ENCODE data around the gene HOXB7. TPM values are rescaled to one million over a fixed set of nuclear protein-coding genes. Genes with fewer than 3 reads are reported as not detected.

Gene HOXB7
- total RNA-seq, 2 experiments from 2014 or later = 9.2 to 16.3 TPM

GRCh38 chr17:48574505-48575065 lies 36.2 kb downstream of the HOXB7 start:
- no TSS peak for BruUV-seq (replicated peaks)
- Histone ChIP-seq H3K4me3 (ENCODE audit: low read depth, low read length, poor library complexity, severe bottlenecking) (no peak overlapping the region), H4K20me1 (ENCODE audit: insufficient read depth, low read length) (no peaks in the 10 kb centered on the region), H3K36me3 (ENCODE audit: insufficient read depth, low read length) (peaks cover 5% of the 10 kb centered on the region; the same call in 1 of the 2 replicates), H3K79me2 (ENCODE audit: insufficient read depth, low read depth, low read length) (peaks cover 6% of the 10 kb centered on the region; the same call in 1 of the 2 replicates), H3K9me3 (ENCODE audit: low read length) (no peaks in the 10 kb centered on the region), H3K9me2 (ENCODE audit: insufficient read depth, low read length) (no peaks in the 10 kb centered on the region), H2AFZ (ENCODE audit: low read length) (no peak overlapping the region), H3K27ac (ENCODE audit: low read depth, low read length, poor library complexity, severe bottlenecking) (no peak overlapping the region), H3K4me1 (ENCODE audit: insufficient read depth, low read length, poor library complexity, severe bottlenecking) (peaks cover 19% of the 10 kb centered on the region), H3K4me2 (ENCODE audit: low read length) (no peak overlapping the region)
- intact Hi-C loops (cut with micrococcal nuclease; ENCODE audit: unreplicated experiment) = no loop called here
- POLR2A ChIA-PET = interaction anchor here (0.6 kb wide), 1 partner anchor 92 kb away, joined by 3 read pairs; no protein-coding TSS in a partner anchor
- TF ChIP-seq EZH2phosphoT487 (IDR thresholded peaks at IDR 0.05; ENCODE audit: borderline replicate concordance, low read depth, low read length) (no peak), CTCF (conservative IDR thresholded peaks at IDR 0.05; ENCODE audit: low read length) (no peak)
- DNase-seq (ENCODE audit: low spot score) = no peak
- CTCF ChIA-PET (ENCODE audit: unreplicated experiment) = no interaction called here

DNA sequence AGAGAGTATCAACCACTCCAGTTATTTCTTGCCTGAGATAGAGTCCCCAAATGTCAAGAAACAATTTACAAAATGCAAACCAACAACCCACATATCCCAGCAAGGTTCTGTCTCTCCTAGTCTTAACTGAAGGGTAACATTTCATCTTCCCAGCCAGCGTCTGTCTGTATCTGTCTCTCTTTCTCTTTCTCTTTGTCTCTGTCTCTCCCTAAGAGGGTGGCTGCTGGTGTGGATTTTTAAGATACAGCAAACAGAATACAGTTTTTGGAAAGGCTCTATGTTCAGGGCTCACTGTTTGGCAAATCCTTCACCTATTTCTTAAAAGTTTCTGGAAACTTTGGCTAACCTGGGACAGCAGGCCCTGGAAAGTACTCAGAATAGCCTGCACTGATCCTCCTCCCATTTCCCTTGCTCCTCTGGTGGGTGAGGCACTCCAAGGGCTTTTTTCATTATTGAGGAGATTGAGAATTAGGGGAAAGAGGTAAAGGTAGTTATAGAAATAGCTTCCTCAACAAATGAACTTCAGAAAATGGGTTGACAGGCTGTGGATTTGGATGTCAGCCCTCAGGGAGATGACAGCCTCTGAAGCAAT lies 38.9 kb downstream of the HOXB7 start:
- H3K4me3 ChIP-seq (ENCODE audit: low read depth, low read length, poor library complexity, severe bottlenecking) = no peak overlapping the region
- POLR2A ChIA-PET = no interaction called here
- H3K9me2 ChIP-seq (ENCODE audit: insufficient read depth, low read length) = no peaks in the 10 kb centered on the region
- H3K79me2 ChIP-seq (ENCODE audit: insufficient read depth, low read depth, low read length) = peaks cover under 1% of the 10 kb centered on the region; the same call in 1 of the 2 replicates
- peaks cover 5% of the 10 kb centered on the region; the same call in 1 of the 2 replicates for H3K36me3 ChIP-seq (ENCODE audit: insufficient read depth, low read length)
- intact Hi-C loops (cut with micrococcal nuclease; ENCODE audit: unreplicated experiment) = no loop called here
- no peak overlapping the region for H3K4me2 ChIP-seq (ENCODE audit: low read length)
- no peaks in the 10 kb centered on the region for H4K20me1 ChIP-seq (ENCODE audit: insufficient read depth, low read length)
- H2AFZ ChIP-seq (ENCODE audit: low read length) = no peak overlapping the region
- no peak for DNase-seq (ENCODE audit: low spot score)
- H3K4me1 ChIP-seq (ENCODE audit: insufficient read depth, low read length, poor library complexity, severe bottlenecking) = peaks cover 7% of the 10 kb centered on the region
- no TSS peak for BruUV-seq (replicated peaks)
- TF ChIP-seq CTCF (conservative IDR thresholded peaks at IDR 0.05; ENCODE audit: low read length) (no peak), EZH2phosphoT487 (IDR thresholded peaks at IDR 0.05; ENCODE audit: borderline replicate concordance, low read depth, low read length) (no peak)
- no peaks in the 10 kb centered on the region for H3K9me3 ChIP-seq (ENCODE audit: low read length)
- H3K27ac ChIP-seq (ENCODE audit: low read depth, low read length, poor library complexity, severe bottlenecking) = no peak overlapping the region
- CTCF ChIA-PET (ENCODE audit: unreplicated experiment) = no interaction called here

All from OCI-LY7 (cell line).